WTC11 (cell line): ENCODE data around the gene MYOF. TPM values are rescaled to one million over a fixed set of nuclear protein-coding genes. Genes with fewer than 3 reads are reported as not detected.
A peak's percentile ranks its signal among the peaks of the same experiment; 100 is the strongest.

Experiments
- ATAC-seq: fragments of 200-7000 bp; cut with Tn5 transposase; 2 replicates; pipeline ENCODE4 v1.10.0; 2021; ENCODE audit warnings: mild to moderate bottlenecking, moderate library complexity
- CTCF ChIA-PET: fragments of 300-600 bp; sonication (Branson Sonifier 250); formaldehyde crosslinking; loops from one replicate; lab custom pipeline; 2021; ENCODE audit warnings: antibody characterized with exemption; lab: Charles Lee
- POLR2A ChIA-PET: fragments of 350-600 bp; sonication (Branson Sonifier 250); formaldehyde crosslinking; loops from one replicate; lab custom pipeline; 2021; ENCODE audit warnings: antibody characterized with exemption; lab: Charles Lee
- DNase-seq: peaks from one replicate; pipeline ENCODE4 v3.0.0; 2021; ENCODE audit warnings: low spot score
- H3K27ac Mint-ChIP-seq: 2 replicates; pipeline ENCODE4 v1.8.0; 2021; ENCODE audit warnings: mixed read lengths
- H3K27me3 Mint-ChIP-seq: 2 replicates; pipeline ENCODE4 v1.8.0; 2021; ENCODE audit warnings: low read depth, mild to moderate bottlenecking, moderate library complexity, mixed read lengths
- H3K36me3 Mint-ChIP-seq: 2 replicates; pipeline ENCODE4 v1.8.0; 2021; ENCODE audit warnings: mixed read lengths
- H3K4me1 Mint-ChIP-seq: 2 replicates; pipeline ENCODE4 v1.8.0; 2022; ENCODE audit warnings: mixed read lengths
- H3K4me3 Mint-ChIP-seq: 2 replicates; pipeline ENCODE4 v1.8.0; 2021; ENCODE audit warnings: mild to moderate bottlenecking, moderate library complexity, mixed read lengths
- H3K9me3 Mint-ChIP-seq: 2 replicates; pipeline ENCODE4 v1.8.0; 2021; ENCODE audit warnings: mixed read lengths
- CREB1 ChIP-seq: sonication (generic); formaldehyde crosslinking; IDR thresholded peaks from 2 replicates; pipeline ENCODE4 v1.8.0; 2023; ENCODE audit warnings: mild to moderate bottlenecking, missing genetic modification reagents
- ELF4 ChIP-seq: sonication (generic); formaldehyde crosslinking; IDR thresholded peaks from 2 replicates; pipeline ENCODE4 v1.8.1; 2022; ENCODE audit warnings: low read depth, mild to moderate bottlenecking, moderate library complexity, missing genetic modification reagents
- FOXP1 ChIP-seq: sonication (generic); formaldehyde crosslinking; IDR thresholded peaks from 2 replicates; pipeline ENCODE4 v1.8.0; 2022; ENCODE audit warnings: missing genetic modification reagents, mild to moderate bottlenecking, moderate library complexity, borderline replicate concordance
- GRHL2 ChIP-seq: fragments of 250-450 bp; sonication (Bioruptor Pico); IDR thresholded peaks from 2 replicates; pipeline ENCODE4 v1.8.0; 2022; ENCODE audit warnings: mild to moderate bottlenecking, moderate library complexity; ENCODE audit not compliant: insufficient replicate concordance, severe bottlenecking
- JUN ChIP-seq: sonication (generic); formaldehyde crosslinking; IDR thresholded peaks from 2 replicates; pipeline ENCODE4 v1.8.0; 2023; ENCODE audit warnings: mild to moderate bottlenecking, missing genetic modification reagents
- NFYB ChIP-seq: sonication (generic); formaldehyde crosslinking; conservative IDR thresholded peaks from 2 replicates; pipeline ENCODE4 v1.8.0; 2022; ENCODE audit warnings: low read depth, missing genetic modification reagents
- NR1H2 ChIP-seq: sonication (generic); formaldehyde crosslinking; IDR thresholded peaks from 2 replicates; pipeline ENCODE4 v1.9.0; 2021; ENCODE audit warnings: mild to moderate bottlenecking, moderate library complexity, missing genetic modification reagents
- NR2C2 ChIP-seq: sonication (generic); formaldehyde crosslinking; IDR thresholded peaks from 2 replicates; pipeline ENCODE4 v1.8.0; 2022; ENCODE audit warnings: mild to moderate bottlenecking, missing genetic modification reagents
- RELA ChIP-seq: sonication (generic); formaldehyde crosslinking; IDR thresholded peaks from 2 replicates; pipeline ENCODE4 v1.8.1; 2022; ENCODE audit warnings: missing genetic modification reagents, mild to moderate bottlenecking, borderline replicate concordance
- SMAD3 ChIP-seq: sonication (generic); formaldehyde crosslinking; IDR thresholded peaks from 2 replicates; pipeline ENCODE4 v1.8.0; 2022; ENCODE audit warnings: missing genetic modification reagents, mild to moderate bottlenecking, borderline replicate concordance
- ZNF138 ChIP-seq: sonication (generic); formaldehyde crosslinking; conservative IDR thresholded peaks from 2 replicates; pipeline ENCODE4 v1.8.1; 2022; ENCODE audit warnings: mild to moderate bottlenecking, moderate library complexity, missing genetic modification reagents
- ZNF396 ChIP-seq: fragments of 250-450 bp; sonication (Bioruptor Pico); IDR thresholded peaks from 2 replicates; pipeline ENCODE4 v1.8.0; 2021; ENCODE audit warnings: mild to moderate bottlenecking, moderate library complexity, borderline replicate concordance
- ZNF423 ChIP-seq: fragments of 250-450 bp; sonication (Bioruptor Pico); IDR thresholded peaks from 2 replicates; pipeline ENCODE4 v2.1.2; 2022; ENCODE audit warnings: mild to moderate bottlenecking, moderate library complexity
- ZNF671 ChIP-seq: fragments of 250-450 bp; sonication (Bioruptor Pico); IDR thresholded peaks from 2 replicates; pipeline ENCODE4 v1.8.0; 2021; ENCODE audit warnings: mild to moderate bottlenecking
- total RNA-seq: library from RNA; stranded (reverse); gene quantifications from 3 replicates; pipeline ENCODE4 v1.2.3, GENCODE V29; 2021
- TF ChIP-seq, protein P1 (sequence below): sonication (generic); formaldehyde crosslinking; IDR thresholded peaks from 2 replicates; pipeline ENCODE4 v1.8.0; 2023; ENCODE audit warnings: missing genetic modification reagents, mild to moderate bottlenecking, borderline replicate concordance
- TF ChIP-seq, protein P2 (sequence below): fragments of 250-450 bp; sonication (Bioruptor Pico); IDR thresholded peaks from 2 replicates; pipeline ENCODE4 v1.8.0; 2021; ENCODE audit warnings: mild to moderate bottlenecking
- TF ChIP-seq, protein P3 (sequence below): sonication (generic); formaldehyde crosslinking; IDR thresholded peaks from 2 replicates; pipeline ENCODE4 v1.8.0; 2022; ENCODE audit warnings: mild to moderate bottlenecking, missing genetic modification reagents
- TF ChIP-seq, protein P4 (sequence below): sonication (generic); formaldehyde crosslinking; IDR thresholded peaks from 2 replicates; pipeline ENCODE4 v1.8.1; 2022; ENCODE audit warnings: mild to moderate bottlenecking, missing genetic modification reagents, moderate library complexity, borderline replicate concordance
- TF ChIP-seq, protein P5 (sequence below): sonication (generic); formaldehyde crosslinking; IDR thresholded peaks from 2 replicates; pipeline ENCODE4 v1.8.0; 2022; ENCODE audit warnings: mild to moderate bottlenecking, missing genetic modification reagents

Gene MYOF
- total RNA-seq, 1 experiment from 2014 or later, result 1.8 TPM

DNA sequence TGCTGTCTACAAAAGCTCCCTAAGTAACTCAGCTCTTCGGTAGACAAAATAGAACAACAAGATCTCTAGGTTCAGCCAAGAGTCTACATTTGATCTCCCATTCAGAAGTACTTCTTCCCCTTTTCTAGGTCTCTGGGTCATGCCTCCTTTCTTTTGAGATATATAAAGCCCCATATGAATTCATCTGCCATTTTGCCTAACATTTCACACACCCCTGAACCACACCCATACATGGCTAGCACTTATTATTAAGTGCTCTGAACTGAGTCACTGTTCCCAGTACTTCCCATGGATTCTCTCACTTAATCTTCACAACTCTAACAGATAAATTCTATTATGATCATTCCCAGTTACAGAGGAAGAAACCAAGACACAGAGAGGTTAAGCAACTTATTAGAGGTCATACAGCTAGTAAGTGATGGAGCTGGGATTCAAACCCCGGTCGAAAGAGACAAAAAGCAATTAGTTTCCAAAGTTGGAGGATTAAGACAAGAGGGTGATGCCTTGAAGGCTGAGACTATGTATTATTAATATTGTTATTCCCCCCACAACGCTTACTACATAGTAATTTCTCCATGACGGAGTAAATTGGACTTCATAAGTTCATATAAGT is 17.3 kb downstream of the MYOF start (continued):
- TF ChIP-seq NR2C2 (no peak), NFYB (CRISPR knock-in tag) (no peak), CREB1 (no peak)
- TF ChIP-seq, protein P1, sequence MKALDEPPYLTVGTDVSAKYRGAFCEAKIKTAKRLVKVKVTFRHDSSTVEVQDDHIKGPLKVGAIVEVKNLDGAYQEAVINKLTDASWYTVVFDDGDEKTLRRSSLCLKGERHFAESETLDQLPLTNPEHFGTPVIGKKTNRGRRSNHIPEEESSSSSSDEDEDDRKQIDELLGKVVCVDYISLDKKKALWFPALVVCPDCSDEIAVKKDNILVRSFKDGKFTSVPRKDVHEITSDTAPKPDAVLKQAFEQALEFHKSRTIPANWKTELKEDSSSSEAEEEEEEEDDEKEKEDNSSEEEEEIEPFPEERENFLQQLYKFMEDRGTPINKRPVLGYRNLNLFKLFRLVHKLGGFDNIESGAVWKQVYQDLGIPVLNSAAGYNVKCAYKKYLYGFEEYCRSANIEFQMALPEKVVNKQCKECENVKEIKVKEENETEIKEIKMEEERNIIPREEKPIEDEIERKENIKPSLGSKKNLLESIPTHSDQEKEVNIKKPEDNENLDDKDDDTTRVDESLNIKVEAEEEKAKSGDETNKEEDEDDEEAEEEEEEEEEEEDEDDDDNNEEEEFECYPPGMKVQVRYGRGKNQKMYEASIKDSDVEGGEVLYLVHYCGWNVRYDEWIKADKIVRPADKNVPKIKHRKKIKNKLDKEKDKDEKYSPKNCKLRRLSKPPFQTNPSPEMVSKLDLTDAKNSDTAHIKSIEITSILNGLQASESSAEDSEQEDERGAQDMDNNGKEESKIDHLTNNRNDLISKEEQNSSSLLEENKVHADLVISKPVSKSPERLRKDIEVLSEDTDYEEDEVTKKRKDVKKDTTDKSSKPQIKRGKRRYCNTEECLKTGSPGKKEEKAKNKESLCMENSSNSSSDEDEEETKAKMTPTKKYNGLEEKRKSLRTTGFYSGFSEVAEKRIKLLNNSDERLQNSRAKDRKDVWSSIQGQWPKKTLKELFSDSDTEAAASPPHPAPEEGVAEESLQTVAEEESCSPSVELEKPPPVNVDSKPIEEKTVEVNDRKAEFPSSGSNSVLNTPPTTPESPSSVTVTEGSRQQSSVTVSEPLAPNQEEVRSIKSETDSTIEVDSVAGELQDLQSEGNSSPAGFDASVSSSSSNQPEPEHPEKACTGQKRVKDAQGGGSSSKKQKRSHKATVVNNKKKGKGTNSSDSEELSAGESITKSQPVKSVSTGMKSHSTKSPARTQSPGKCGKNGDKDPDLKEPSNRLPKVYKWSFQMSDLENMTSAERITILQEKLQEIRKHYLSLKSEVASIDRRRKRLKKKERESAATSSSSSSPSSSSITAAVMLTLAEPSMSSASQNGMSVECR (CRISPR knock-in tag), result no peak

DNA sequence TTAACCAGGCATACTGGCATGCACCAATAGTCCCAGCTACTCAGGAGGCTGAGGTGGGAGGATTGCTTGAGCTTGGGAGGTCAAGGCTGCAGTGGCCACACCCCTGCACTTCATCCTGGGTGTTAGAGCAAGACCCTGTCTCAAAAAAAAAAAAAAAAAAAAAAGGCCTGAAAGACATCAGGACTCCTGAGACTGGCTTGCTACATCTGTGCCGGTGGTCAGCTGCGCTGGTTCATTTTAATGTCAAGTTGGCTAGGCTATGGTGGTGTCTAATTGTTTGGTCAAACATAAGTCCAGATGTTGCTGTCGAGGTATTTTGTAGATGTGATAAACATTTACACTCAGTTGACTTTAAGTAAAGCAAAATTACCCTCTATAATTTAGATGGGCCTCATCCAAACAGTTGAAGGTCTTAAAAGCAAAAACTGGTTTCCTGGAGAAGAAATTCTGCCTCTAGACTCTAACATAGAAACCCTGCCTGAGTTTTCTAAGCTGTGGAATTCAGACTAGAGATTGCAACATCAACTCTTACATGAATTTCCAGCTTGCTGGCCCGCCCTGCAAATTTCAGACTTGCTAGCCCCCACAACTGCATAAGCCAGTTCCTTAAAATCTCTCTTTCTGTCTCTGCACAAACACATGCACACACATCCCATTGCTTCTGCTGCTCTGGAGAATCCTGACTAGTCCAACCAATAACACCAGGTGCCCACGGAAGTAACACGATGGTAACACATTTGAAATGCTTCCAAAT is 18.2 kb downstream of the MYOF start:
- POLR2A ChIA-PET, result interaction anchor here (0.8 kb wide), 1 partner anchor 18 kb away, joined by 3 read pairs; no protein-coding TSS in a partner anchor
- ATAC-seq, result no peak
- TF ChIP-seq RELA, result no peak
- no peak for TF ChIP-seq ZNF138 (CRISPR knock-in tag)
- no peak for TF ChIP-seq GRHL2 (CRISPR knock-in tag)
- TF ChIP-seq NFYB (CRISPR knock-in tag), result no peak
- no peak for TF ChIP-seq ELF4
- TF ChIP-seq, protein P2, sequence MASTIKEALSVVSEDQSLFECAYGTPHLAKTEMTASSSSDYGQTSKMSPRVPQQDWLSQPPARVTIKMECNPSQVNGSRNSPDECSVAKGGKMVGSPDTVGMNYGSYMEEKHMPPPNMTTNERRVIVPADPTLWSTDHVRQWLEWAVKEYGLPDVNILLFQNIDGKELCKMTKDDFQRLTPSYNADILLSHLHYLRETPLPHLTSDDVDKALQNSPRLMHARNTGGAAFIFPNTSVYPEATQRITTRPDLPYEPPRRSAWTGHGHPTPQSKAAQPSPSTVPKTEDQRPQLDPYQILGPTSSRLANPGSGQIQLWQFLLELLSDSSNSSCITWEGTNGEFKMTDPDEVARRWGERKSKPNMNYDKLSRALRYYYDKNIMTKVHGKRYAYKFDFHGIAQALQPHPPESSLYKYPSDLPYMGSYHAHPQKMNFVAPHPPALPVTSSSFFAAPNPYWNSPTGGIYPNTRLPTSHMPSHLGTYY (CRISPR knock-in tag), result no peak
- no peak for TF ChIP-seq FOXP1 (CRISPR knock-in tag)
- TF ChIP-seq, all 79 proteins: peak for 0
- DNase-seq, result no peak
- CTCF ChIA-PET, result interaction anchor here (0.6 to 4.5 kb wide), 4 partner anchors 12 to 26 kb away, joined by 3 to 22 read pairs (median 4); partner anchors contain the start of gene MYOF
- H3K9me3 Mint-ChIP-seq, result peaks cover 6% of the 10 kb centered on the region; the same call in 1 of the 2 replicates
- no peaks in the 10 kb centered on the region for H3K36me3 Mint-ChIP-seq
- peak overlapping the region; percentile 60; the same call in 1 of the 2 replicates for H3K27ac Mint-ChIP-seq
- peaks cover 13% of the 10 kb centered on the region for H3K4me1 Mint-ChIP-seq
- H3K4me3 Mint-ChIP-seq, result no peak overlapping the region
- no peaks in the 10 kb centered on the region for H3K27me3 Mint-ChIP-seq

DNA sequence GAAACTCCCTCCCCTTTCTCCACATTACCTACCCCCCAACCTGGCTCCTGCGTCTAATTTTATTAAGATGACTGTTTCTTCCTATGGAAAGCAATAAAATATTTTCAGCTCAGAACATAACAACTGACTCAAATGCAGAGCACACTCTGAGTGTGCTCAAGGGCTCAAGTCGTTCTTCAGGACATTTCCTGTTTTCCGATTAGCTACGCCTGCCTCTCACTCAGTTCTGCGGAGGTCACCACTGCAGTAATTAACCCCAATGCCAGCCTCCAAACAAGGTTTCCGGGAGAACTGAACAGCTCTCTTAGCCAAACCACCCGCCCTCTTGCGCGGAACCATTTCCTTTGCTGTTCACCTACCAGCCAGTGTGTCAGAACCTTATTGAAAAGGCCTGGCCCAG is 19.3 kb downstream of the MYOF start:
- POLR2A ChIA-PET, result interaction anchor here (0.7 kb wide), 1 partner anchor 66 kb away, joined by 3 read pairs; no protein-coding TSS in a partner anchor
- DNase-seq, result no peak
- Mint-ChIP-seq H3K27me3 (no peaks in the 10 kb centered on the region), H3K4me3 (no peak overlapping the region), H3K36me3 (no peaks in the 10 kb centered on the region), H3K4me1 (peaks cover 15% of the 10 kb centered on the region), H3K27ac (peak overlapping the region; percentile 48; the same call in 1 of the 2 replicates), H3K9me3 (peaks cover 6% of the 10 kb centered on the region; the same call in 1 of the 2 replicates)
- CTCF ChIA-PET, result interaction anchor here (4.5 kb wide), 1 partner anchor 20 kb away, joined by 22 read pairs; the partner anchor contains the start of gene MYOF
- ATAC-seq, result no peak
- TF ChIP-seq, protein P3, sequence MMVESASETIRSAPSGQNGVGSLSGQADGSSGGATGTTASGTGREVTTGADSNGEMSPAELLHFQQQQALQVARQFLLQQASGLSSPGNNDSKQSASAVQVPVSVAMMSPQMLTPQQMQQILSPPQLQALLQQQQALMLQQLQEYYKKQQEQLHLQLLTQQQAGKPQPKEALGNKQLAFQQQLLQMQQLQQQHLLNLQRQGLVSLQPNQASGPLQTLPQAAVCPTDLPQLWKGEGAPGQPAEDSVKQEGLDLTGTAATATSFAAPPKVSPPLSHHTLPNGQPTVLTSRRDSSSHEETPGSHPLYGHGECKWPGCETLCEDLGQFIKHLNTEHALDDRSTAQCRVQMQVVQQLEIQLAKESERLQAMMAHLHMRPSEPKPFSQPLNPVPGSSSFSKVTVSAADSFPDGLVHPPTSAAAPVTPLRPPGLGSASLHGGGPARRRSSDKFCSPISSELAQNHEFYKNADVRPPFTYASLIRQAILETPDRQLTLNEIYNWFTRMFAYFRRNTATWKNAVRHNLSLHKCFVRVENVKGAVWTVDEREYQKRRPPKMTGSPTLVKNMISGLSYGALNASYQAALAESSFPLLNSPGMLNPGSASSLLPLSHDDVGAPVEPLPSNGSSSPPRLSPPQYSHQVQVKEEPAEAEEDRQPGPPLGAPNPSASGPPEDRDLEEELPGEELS (CRISPR knock-in tag), result no peak
- no peak for TF ChIP-seq NR1H2 (CRISPR knock-in tag)
- no peak for TF ChIP-seq ZNF396
- TF ChIP-seq ZNF423 (CRISPR knock-in tag), result no peak
- TF ChIP-seq, protein P4, sequence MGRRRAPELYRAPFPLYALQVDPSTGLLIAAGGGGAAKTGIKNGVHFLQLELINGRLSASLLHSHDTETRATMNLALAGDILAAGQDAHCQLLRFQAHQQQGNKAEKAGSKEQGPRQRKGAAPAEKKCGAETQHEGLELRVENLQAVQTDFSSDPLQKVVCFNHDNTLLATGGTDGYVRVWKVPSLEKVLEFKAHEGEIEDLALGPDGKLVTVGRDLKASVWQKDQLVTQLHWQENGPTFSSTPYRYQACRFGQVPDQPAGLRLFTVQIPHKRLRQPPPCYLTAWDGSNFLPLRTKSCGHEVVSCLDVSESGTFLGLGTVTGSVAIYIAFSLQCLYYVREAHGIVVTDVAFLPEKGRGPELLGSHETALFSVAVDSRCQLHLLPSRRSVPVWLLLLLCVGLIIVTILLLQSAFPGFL, result no peak
- TF ChIP-seq, protein P5, sequence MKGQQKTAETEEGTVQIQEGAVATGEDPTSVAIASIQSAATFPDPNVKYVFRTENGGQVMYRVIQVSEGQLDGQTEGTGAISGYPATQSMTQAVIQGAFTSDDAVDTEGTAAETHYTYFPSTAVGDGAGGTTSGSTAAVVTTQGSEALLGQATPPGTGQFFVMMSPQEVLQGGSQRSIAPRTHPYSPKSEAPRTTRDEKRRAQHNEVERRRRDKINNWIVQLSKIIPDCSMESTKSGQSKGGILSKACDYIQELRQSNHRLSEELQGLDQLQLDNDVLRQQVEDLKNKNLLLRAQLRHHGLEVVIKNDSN (CRISPR knock-in tag), result no peak
- TF ChIP-seq ZNF671 (CRISPR knock-in tag), result no peak
- TF ChIP-seq FOXP1 (CRISPR knock-in tag), result no peak
- no peak for TF ChIP-seq SMAD3 (CRISPR knock-in tag)
- no peak for TF ChIP-seq JUN (CRISPR knock-in tag)
